ENCODE data around the gene FBXO42. TPM values are rescaled to one million over a fixed set of nuclear protein-coding genes. Genes with fewer than 3 reads are reported as not detected.

FBXO42 gene
- total and polyA plus RNA-seq, 2 donors (not counting 3 experiments of a cell fraction or from before 2014, with no cell fraction given), result 16.3 to 20.4 TPM

DNA sequence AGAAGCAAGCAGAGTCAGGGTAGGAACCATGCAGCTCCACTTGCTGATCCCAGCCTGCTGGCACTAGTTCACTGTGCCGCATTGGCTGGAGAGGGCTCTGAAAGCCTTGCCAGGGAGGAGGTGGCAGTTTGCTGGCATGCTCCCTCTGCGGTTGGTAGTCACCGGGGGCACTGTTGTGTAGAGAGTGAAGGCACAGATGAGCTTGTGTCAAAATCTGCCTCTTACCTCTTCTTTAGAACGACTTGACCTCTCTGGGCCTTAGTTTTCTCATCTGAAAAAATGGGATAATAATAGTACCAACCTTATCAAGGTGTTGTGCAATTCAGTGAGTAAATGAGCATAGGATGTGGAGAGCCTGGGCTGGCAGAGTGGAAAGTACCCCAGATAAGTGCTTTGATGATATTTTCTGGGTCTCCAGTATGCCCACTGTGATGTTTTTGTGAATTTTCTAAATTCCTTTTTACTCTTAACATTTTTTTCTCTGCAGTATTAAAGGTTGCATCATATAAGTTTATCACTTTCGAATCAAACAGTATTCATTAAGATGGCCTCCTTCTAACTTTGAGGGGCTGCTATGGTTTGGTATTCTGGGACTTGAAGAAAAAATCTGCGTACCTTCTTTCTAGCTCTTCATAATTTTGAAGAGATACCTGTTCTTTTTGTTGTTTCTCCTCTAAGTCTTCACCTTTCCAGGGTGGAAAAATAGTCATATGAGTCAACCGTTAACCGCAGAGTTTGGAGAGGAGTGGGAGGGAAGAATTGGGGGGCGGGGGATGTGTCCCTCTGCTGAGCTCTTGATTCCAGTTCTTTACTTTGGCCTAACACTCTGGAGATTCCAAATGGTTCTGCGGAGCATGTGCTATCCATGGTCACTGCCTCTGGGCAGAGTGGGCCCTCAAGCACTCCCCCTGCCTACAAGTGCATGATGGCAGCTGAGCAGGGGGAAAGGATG is 41.6 kb upstream of the FBXO42 start:
- no peak overlapping the region for H3K4me2 ChIP-seq (ENCODE audit: insufficient read depth, low read length)
- peaks cover 48% of the 10 kb centered on the region for H3K79me2 ChIP-seq (ENCODE audit: control insufficient read depth, insufficient read depth, low read length)
- peaks cover 13% of the 10 kb centered on the region for H3K4me1 ChIP-seq (ENCODE audit: control insufficient read depth, extremely low read depth, insufficient read depth, low read length)
- no peaks in the 10 kb centered on the region for H3K9me1 ChIP-seq (replicated peaks; ENCODE audit: control insufficient read depth, extremely low read depth, insufficient read depth, low read length)
- DNase-seq (ENCODE audit: low read depth, low spot score) (no peak), FAIRE-seq (no peak)
- H3K9ac ChIP-seq (replicated peaks; ENCODE audit: extremely low read depth, insufficient read depth, low read length), result no peak overlapping the region
- no peaks in the 10 kb centered on the region for H3K27me3 ChIP-seq (ENCODE audit: control insufficient read depth in 2 of 2, insufficient read depth in 2 of 2, low read length in 2 of 2)
- ChIA-PET POLR2A (interaction anchor here (0.5 kb wide), 1 partner anchor 313 kb away, joined by 3 read pairs; no protein-coding TSS in a partner anchor), CTCF (interaction anchor here (1.0 to 2.7 kb wide), 3 partner anchors 8 to 19 kb away, joined by 3 to 6 read pairs (median 5); no protein-coding TSS in a partner anchor)
- TF ChIP-seq FOS (IDR thresholded peaks at IDR 0.05; ENCODE audit: borderline replicate concordance, insufficient read depth, low read length), result no peak
- TF ChIP-seq EZH2 (IDR thresholded peaks at IDR 0.05; ENCODE audit: borderline replicate concordance, low read depth, low read length, severe bottlenecking), result no peak
- TF ChIP-seq GATA2 (IDR thresholded peaks at IDR 0.05; ENCODE audit: insufficient read depth, insufficient read length, low read depth, low read length), result no peak
- TF ChIP-seq, protein P1, sequence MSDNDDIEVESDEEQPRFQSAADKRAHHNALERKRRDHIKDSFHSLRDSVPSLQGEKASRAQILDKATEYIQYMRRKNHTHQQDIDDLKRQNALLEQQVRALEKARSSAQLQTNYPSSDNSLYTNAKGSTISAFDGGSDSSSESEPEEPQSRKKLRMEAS (IDR thresholded peaks at IDR 0.05; ENCODE audit: insufficient read depth, insufficient read length), result no peak
- TF ChIP-seq POLR2AphosphoS5 (IDR thresholded peaks at IDR 0.05; ENCODE audit: insufficient read depth, low read depth, low read length), result no peak
- no peak for TF ChIP-seq JUN (IDR thresholded peaks at IDR 0.05; ENCODE audit: borderline replicate concordance, insufficient read depth, insufficient read length, low read depth)
- TF ChIP-seq, protein P2, sequence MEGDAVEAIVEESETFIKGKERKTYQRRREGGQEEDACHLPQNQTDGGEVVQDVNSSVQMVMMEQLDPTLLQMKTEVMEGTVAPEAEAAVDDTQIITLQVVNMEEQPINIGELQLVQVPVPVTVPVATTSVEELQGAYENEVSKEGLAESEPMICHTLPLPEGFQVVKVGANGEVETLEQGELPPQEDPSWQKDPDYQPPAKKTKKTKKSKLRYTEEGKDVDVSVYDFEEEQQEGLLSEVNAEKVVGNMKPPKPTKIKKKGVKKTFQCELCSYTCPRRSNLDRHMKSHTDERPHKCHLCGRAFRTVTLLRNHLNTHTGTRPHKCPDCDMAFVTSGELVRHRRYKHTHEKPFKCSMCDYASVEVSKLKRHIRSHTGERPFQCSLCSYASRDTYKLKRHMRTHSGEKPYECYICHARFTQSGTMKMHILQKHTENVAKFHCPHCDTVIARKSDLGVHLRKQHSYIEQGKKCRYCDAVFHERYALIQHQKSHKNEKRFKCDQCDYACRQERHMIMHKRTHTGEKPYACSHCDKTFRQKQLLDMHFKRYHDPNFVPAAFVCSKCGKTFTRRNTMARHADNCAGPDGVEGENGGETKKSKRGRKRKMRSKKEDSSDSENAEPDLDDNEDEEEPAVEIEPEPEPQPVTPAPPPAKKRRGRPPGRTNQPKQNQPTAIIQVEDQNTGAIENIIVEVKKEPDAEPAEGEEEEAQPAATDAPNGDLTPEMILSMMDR (IDR thresholded peaks at IDR 0.05; ENCODE audit: extremely low read depth in 1 of 2, insufficient read depth in 1 of 2, low read depth in 1 of 2, low read length in 2 of 2), result no peak
- no peak for TF ChIP-seq MYC (IDR thresholded peaks at IDR 0.05; ENCODE audit: low read depth, low read length)
- no peak for TF ChIP-seq POLR2A (IDR thresholded peaks at IDR 0.05; ENCODE audit: low read depth, low read length)
- intact Hi-C loops (cut with micrococcal nuclease), result no loop called here
- peaks cover 3% of the 10 kb centered on the region for H4K20me1 ChIP-seq (replicated peaks; ENCODE audit: control insufficient read depth, extremely low read depth, insufficient read depth, low read length)
- no peak overlapping the region for H2AFZ ChIP-seq (ENCODE audit: low read depth, low read length)
- no peaks in the 10 kb centered on the region for H3K9me3 ChIP-seq (replicated peaks; ENCODE audit: control insufficient read depth, insufficient read depth, low read length)
- peaks cover 0 to 18% of the 10 kb centered on the region in 2 experiments for H3K36me3 ChIP-seq (ENCODE audit: control insufficient read depth in 2 of 2, extremely low read depth in 1 of 2, insufficient read depth in 2 of 2, low read length in 2 of 2)
- no peak overlapping the region for H3K27ac ChIP-seq (ENCODE audit: insufficient read depth, low read depth, low read length)
- BruUV-seq (replicated peaks), result no TSS peak
- dilution Hi-C loops (cut with MboI; ENCODE audit: extremely low pct_ligation_motif_present, low sequenced_read_pairs), result no loop called here
- H3K4me3 ChIP-seq (replicated peaks in 1 of 3; ENCODE audit: insufficient read depth in 1 of 3, low read depth in 1 of 3, low read length in 3 of 3), result no peak overlapping the region

All from endothelial cell of umbilical vein (primary cell).